HEK293 (cell line): ENCODE data around the gene NIT1.
A peak's percentile ranks its signal among the peaks of the same experiment; 100 is the strongest.

Experiments used
- BCL11A ChIP-seq: fragments of 450-650 bp; formaldehyde crosslinking; IDR thresholded peaks from 2 replicates; pipeline ENCODE4 v1.5.1; 2016; ENCODE audit warnings: low read depth, missing biosample characterization, missing genetic modification characterization
- KLF9 ChIP-seq: fragments of 450-650 bp; formaldehyde crosslinking; IDR thresholded peaks from 2 replicates; pipeline ENCODE4 v1.5.1; 2016; ENCODE audit warnings: missing biosample characterization, missing genetic modification characterization, low read depth
- MEIS1 ChIP-seq: sonication (generic); formaldehyde crosslinking; IDR thresholded peaks from 2 replicates; pipeline ENCODE4 v1.8.1; 2022; ENCODE audit warnings: missing genetic modification reagents, mild to moderate bottlenecking, borderline replicate concordance
- MYNN ChIP-seq: fragments of 450-650 bp; formaldehyde crosslinking; IDR thresholded peaks from 2 replicates; pipeline ENCODE4 v1.5.1; 2016; ENCODE audit warnings: missing biosample characterization, missing genetic modification characterization, borderline replicate concordance
- PATZ1 ChIP-seq: fragments of 450-650 bp; formaldehyde crosslinking; IDR thresholded peaks from 2 replicates; pipeline ENCODE4 v1.5.1; 2016; ENCODE audit warnings: missing biosample characterization, missing genetic modification characterization
- SCRT2 ChIP-seq: fragments of 450-650 bp; formaldehyde crosslinking; IDR thresholded peaks from 2 replicates; pipeline ENCODE4 v1.5.1; 2016; ENCODE audit warnings: missing biosample characterization, missing genetic modification characterization
- TRIM28 ChIP-seq: IDR thresholded peaks from 2 replicates; pipeline ENCODE4 v1.6.1; 2011; ENCODE audit warnings: low read length, control low read depth, borderline replicate concordance
- TSHZ1 ChIP-seq: fragments of 450-650 bp; formaldehyde crosslinking; IDR thresholded peaks from 2 replicates; pipeline ENCODE4 v1.5.1; 2016; ENCODE audit warnings: missing biosample characterization, missing genetic modification characterization, borderline replicate concordance
- ZBTB7A ChIP-seq: fragments of 450-650 bp; formaldehyde crosslinking; IDR thresholded peaks from 2 replicates; pipeline ENCODE4 v1.5.1; 2016; ENCODE audit warnings: low read depth, missing biosample characterization, missing genetic modification characterization
- ZBTB8A ChIP-seq: fragments of 450-650 bp; formaldehyde crosslinking; IDR thresholded peaks from 2 replicates; pipeline ENCODE4 v1.5.1; 2016; ENCODE audit warnings: missing biosample characterization, missing genetic modification characterization
- ZNF221 ChIP-seq: fragments of 450-650 bp; formaldehyde crosslinking; IDR thresholded peaks from 2 replicates; pipeline ENCODE4 v1.5.1; 2017; ENCODE audit warnings: missing biosample characterization, missing genetic modification characterization, borderline replicate concordance
- ZNF324 ChIP-seq: fragments of 450-650 bp; formaldehyde crosslinking; IDR thresholded peaks from 2 replicates; pipeline ENCODE4 v1.5.1; 2016; ENCODE audit warnings: missing biosample characterization, missing genetic modification characterization
- ZNF366 ChIP-seq: fragments of 450-650 bp; formaldehyde crosslinking; conservative IDR thresholded peaks from 2 replicates; pipeline ENCODE4 v1.5.1; 2016; ENCODE audit warnings: missing biosample characterization, missing genetic modification characterization
- ZNF394 ChIP-seq: fragments of 450-650 bp; formaldehyde crosslinking; IDR thresholded peaks from 2 replicates; pipeline ENCODE4 v1.5.1; 2016; ENCODE audit warnings: missing biosample characterization, missing genetic modification characterization, mild to moderate bottlenecking, moderate library complexity, borderline replicate concordance
- ZNF423 ChIP-seq: fragments of 450-650 bp; formaldehyde crosslinking; IDR thresholded peaks from 2 replicates; pipeline ENCODE4 v1.5.1; 2016; ENCODE audit warnings: missing biosample characterization, missing genetic modification characterization
- ZNF530 ChIP-seq: fragments of 450-650 bp; formaldehyde crosslinking; IDR thresholded peaks from 2 replicates; pipeline ENCODE4 v1.5.1; 2016; ENCODE audit warnings: low read depth, missing biosample characterization, missing genetic modification characterization
- ZNF555 ChIP-seq: fragments of 450-650 bp; formaldehyde crosslinking; conservative IDR thresholded peaks from 2 replicates; pipeline ENCODE4 v1.5.1; 2017; ENCODE audit warnings: missing biosample characterization, mild to moderate bottlenecking, missing genetic modification characterization, inconsistent platforms
- ZNF785 ChIP-seq: fragments of 450-650 bp; formaldehyde crosslinking; IDR thresholded peaks from 2 replicates; pipeline ENCODE4 v1.5.1; 2016; ENCODE audit warnings: missing biosample characterization, missing genetic modification characterization
- TF ChIP-seq, protein P1 (sequence below): fragments of 450-650 bp; formaldehyde crosslinking; IDR thresholded peaks from 2 replicates; pipeline ENCODE4 v1.5.1; 2016; ENCODE audit warnings: missing biosample characterization, missing genetic modification characterization, low read depth

Gene NIT1

GRCh38 chr1:161082996-161083747 is 34.7 kb upstream of the NIT1 start (continued):
- TF ChIP-seq ZNF394 (peak; percentile 50; the same call in 1 of the 2 replicates), BCL11A (no peak), ZNF221 (tag by site-specific recombination) (no peak), ZBTB8A (no peak), ZNF366 (peak; percentile 79), ZNF324 (tag by site-specific recombination) (no peak), MEIS1 (CRISPR knock-in tag) (no peak), KLF9 (no peak), ZNF423 (tag by site-specific recombination) (no peak), ZBTB7A (tag by site-specific recombination) (peak; percentile 69; the same call in 1 of the 2 replicates), ZNF555 (tag by site-specific recombination) (no peak), ZNF785 (tag by site-specific recombination) (no peak), TSHZ1 (tag by site-specific recombination) (no peak), TRIM28 (peak; percentile 75; the same call in 1 of the 2 replicates), PATZ1 (peak; percentile 44), MYNN (no peak), SCRT2 (peak; percentile 26; the same call in 1 of the 2 replicates), ZNF530 (no peak)
- TF ChIP-seq, protein P1, sequence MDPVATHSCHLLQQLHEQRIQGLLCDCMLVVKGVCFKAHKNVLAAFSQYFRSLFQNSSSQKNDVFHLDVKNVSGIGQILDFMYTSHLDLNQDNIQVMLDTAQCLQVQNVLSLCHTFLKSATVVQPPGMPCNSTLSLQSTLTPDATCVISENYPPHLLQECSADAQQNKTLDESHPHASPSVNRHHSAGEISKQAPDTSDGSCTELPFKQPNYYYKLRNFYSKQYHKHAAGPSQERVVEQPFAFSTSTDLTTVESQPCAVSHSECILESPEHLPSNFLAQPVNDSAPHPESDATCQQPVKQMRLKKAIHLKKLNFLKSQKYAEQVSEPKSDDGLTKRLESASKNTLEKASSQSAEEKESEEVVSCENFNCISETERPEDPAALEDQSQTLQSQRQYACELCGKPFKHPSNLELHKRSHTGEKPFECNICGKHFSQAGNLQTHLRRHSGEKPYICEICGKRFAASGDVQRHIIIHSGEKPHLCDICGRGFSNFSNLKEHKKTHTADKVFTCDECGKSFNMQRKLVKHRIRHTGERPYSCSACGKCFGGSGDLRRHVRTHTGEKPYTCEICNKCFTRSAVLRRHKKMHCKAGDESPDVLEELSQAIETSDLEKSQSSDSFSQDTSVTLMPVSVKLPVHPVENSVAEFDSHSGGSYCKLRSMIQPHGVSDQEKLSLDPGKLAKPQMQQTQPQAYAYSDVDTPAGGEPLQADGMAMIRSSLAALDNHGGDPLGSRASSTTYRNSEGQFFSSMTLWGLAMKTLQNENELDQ (tag by site-specific recombination) = no peak
- TF ChIP-seq, all 188 proteins: peak for 28
